ENCODE results near the gene SYNE4.
A peak's percentile ranks its signal among the peaks of the same experiment; 100 is the strongest.

SYNE4 gene

DNA sequence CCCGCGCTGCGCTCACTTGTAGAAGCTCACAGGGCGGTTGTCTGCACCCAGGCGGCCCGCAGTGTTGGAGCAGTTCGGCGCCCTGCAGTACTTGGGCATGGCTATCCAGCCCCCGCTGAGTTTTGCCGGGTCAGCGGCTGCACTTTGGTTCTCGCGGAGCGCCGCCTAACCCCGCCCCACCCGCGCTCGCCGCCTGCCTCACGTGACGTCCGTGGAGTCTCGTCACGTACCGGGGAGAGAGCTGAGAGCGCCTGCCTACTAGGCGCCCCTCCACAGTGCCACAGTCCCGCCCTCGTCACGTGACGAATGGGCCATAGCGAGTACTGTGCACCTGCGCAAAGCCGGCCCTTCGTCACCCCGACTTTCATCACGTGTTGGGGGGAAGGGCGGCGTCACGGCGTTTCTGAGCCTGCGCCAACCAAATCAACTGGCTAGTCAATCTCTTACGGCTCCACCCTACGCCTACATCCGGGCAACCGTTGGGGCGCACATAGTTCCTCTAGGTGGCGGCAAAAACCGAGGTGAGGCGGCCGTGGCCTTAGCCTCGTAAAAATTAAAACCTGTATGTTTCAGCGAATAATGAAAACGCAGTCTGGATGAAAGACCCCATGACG, 45.6 kb upstream of the SYNE4 start, which contains the start of gene THAP8 (continued):
- TF ChIP-seq WT1 (tag by site-specific recombination; IDR thresholded peaks at IDR 0.05) (peak; percentile 68), SALL2 (tag by site-specific recombination; IDR thresholded peaks at IDR 0.05; ENCODE audit: borderline replicate concordance) (no peak), HOXA7 (CRISPR knock-in tag; IDR thresholded peaks at IDR 0.05; ENCODE audit: borderline replicate concordance) (no peak), ZNF112 (tag by site-specific recombination; IDR thresholded peaks at IDR 0.05) (no peak), ZNF114 (tag by site-specific recombination; IDR thresholded peaks at IDR 0.05) (no peak), ZBTB48 (tag by site-specific recombination; IDR thresholded peaks at IDR 0.05) (no peak), ZNF473 (tag by site-specific recombination; IDR thresholded peaks at IDR 0.05) (no peak), ZNF10 (tag by site-specific recombination; IDR thresholded peaks at IDR 0.05) (peak; percentile 68; the same call in 1 of the 2 replicates), ZNF514 (tag by site-specific recombination; IDR thresholded peaks at IDR 0.05) (no peak), ZNF155 (tag by site-specific recombination; IDR thresholded peaks at IDR 0.05) (no peak), ZNF830 (tag by site-specific recombination; IDR thresholded peaks at IDR 0.05; ENCODE audit: low read depth) (no peak), ZFP69B (tag by site-specific recombination; IDR thresholded peaks at IDR 0.05) (peak; percentile 86), ZNF530 (tag by site-specific recombination; IDR thresholded peaks at IDR 0.05; ENCODE audit: low read depth) (no peak), MZF1 (tag by site-specific recombination; IDR thresholded peaks at IDR 0.05; ENCODE audit: borderline replicate concordance) (no peak), ZNF121 (tag by site-specific recombination; IDR thresholded peaks at IDR 0.05) (no peak), IKZF3 (tag by site-specific recombination; IDR thresholded peaks at IDR 0.05) (no peak), ZNF521 (tag by site-specific recombination; IDR thresholded peaks at IDR 0.05) (no peak), PRDM1 (tag by site-specific recombination; IDR thresholded peaks at IDR 0.05) (no peak), KLF16 (tag by site-specific recombination; IDR thresholded peaks at IDR 0.05) (peak; percentile 99), ZNF416 (tag by site-specific recombination; IDR thresholded peaks at IDR 0.05) (no peak), ZSCAN16 (tag by site-specific recombination; IDR thresholded peaks at IDR 0.05) (no peak), ZNF501 (tag by site-specific recombination; IDR thresholded peaks at IDR 0.05) (peak; percentile 99), ZNF248 (tag by site-specific recombination; IDR thresholded peaks at IDR 0.05) (no peak), ZNF624 (tag by site-specific recombination; IDR thresholded peaks at IDR 0.05) (no peak), GLI2 (tag by site-specific recombination; IDR thresholded peaks at IDR 0.05; ENCODE audit: borderline replicate concordance, low read depth) (no peak)
- TF ChIP-seq, protein P1, sequence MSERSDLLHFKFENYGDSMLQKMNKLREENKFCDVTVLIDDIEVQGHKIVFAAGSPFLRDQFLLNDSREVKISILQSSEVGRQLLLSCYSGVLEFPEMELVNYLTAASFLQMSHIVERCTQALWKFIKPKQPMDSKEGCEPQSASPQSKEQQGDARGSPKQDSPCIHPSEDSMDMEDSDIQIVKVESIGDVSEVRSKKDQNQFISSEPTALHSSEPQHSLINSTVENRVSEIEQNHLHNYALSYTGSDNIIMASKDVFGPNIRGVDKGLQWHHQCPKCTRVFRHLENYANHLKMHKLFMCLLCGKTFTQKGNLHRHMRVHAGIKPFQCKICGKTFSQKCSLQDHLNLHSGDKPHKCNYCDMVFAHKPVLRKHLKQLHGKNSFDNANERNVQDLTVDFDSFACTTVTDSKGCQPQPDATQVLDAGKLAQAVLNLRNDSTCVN (tag by site-specific recombination; optimal IDR thresholded peaks at IDR 0.05): peak; percentile 87
- TF ChIP-seq, protein P2, sequence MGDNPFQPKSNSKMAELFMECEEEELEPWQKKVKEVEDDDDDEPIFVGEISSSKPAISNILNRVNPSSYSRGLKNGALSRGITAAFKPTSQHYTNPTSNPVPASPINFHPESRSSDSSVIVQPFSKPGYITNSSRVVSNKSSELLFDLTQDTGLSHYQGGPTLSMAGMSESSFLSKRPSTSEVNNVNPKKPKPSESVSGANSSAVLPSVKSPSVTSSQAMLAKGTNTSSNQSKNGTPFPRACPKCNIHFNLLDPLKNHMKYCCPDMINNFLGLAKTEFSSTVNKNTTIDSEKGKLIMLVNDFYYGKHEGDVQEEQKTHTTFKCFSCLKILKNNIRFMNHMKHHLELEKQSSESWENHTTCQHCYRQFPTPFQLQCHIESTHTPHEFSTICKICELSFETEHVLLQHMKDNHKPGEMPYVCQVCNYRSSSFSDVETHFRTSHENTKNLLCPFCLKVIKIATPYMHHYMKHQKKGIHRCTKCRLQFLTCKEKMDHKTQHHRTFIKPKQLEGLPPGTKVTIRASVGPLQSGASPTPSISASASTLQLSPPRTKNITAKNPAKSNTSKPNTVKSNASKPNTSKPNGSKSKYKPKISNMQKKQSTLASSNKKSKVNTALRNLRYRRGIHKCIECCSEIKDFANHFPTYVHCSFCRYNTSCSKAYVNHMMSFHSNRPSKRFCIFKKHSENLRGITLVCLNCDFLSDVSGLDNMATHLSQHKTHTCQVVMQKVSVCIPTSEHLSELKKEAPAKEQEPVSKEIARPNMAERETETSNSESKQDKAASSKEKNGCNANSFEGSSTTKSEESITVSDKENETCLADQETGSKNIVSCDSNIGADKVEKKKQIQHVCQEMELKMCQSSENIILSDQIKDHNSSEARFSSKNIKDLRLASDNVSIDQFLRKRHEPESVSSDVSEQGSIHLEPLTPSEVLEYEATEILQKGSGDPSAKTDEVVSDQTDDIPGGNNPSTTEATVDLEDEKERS (tag by site-specific recombination; IDR thresholded peaks at IDR 0.05): no peak
- TF ChIP-seq, protein P3, sequence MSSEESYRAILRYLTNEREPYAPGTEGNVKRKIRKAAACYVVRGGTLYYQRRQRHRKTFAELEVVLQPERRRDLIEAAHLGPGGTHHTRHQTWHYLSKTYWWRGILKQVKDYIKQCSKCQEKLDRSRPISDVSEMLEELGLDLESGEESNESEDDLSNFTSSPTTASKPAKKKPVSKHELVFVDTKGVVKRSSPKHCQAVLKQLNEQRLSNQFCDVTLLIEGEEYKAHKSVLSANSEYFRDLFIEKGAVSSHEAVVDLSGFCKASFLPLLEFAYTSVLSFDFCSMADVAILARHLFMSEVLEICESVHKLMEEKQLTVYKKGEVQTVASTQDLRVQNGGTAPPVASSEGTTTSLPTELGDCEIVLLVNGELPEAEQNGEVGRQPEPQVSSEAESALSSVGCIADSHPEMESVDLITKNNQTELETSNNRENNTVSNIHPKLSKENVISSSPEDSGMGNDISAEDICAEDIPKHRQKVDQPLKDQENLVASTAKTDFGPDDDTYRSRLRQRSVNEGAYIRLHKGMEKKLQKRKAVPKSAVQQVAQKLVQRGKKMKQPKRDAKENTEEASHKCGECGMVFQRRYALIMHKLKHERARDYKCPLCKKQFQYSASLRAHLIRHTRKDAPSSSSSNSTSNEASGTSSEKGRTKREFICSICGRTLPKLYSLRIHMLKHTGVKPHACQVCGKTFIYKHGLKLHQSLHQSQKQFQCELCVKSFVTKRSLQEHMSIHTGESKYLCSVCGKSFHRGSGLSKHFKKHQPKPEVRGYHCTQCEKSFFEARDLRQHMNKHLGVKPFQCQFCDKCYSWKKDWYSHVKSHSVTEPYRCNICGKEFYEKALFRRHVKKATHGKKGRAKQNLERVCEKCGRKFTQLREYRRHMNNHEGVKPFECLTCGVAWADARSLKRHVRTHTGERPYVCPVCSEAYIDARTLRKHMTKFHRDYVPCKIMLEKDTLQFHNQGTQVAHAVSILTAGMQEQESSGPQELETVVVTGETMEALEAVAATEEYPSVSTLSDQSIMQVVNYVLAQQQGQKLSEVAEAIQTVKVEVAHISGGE (tag by site-specific recombination; conservative IDR thresholded peaks at IDR 0.05; ENCODE audit: low read depth): peak; percentile 44; the same call in 1 of the 2 replicates
- TF ChIP-seq, protein P4, sequence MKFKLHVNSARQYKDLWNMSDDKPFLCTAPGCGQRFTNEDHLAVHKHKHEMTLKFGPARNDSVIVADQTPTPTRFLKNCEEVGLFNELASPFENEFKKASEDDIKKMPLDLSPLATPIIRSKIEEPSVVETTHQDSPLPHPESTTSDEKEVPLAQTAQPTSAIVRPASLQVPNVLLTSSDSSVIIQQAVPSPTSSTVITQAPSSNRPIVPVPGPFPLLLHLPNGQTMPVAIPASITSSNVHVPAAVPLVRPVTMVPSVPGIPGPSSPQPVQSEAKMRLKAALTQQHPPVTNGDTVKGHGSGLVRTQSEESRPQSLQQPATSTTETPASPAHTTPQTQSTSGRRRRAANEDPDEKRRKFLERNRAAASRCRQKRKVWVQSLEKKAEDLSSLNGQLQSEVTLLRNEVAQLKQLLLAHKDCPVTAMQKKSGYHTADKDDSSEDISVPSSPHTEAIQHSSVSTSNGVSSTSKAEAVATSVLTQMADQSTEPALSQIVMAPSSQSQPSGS (tag by site-specific recombination; IDR thresholded peaks at IDR 0.05; ENCODE audit: low read depth): peak; percentile 81
- TF ChIP-seq, protein P5, sequence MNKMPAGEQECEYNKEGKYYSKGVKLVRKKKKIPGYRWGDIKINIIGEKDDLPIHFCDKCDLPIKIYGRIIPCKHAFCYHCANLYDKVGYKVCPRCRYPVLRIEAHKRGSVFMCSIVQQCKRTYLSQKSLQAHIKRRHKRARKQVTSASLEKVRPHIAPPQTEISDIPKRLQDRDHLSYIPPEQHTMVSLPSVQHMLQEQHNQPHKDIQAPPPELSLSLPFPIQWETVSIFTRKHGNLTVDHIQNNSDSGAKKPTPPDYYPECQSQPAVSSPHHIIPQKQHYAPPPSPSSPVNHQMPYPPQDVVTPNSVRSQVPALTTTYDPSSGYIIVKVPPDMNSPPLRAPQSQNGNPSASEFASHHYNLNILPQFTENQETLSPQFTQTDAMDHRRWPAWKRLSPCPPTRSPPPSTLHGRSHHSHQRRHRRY (tag by site-specific recombination; IDR thresholded peaks at IDR 0.05): no peak

All from HEK293 (cell line).